Measurements from ENCODE around the gene SPTLC2. TPM values are rescaled to one million over a fixed set of nuclear protein-coding genes. Genes with fewer than 3 reads are reported as not detected.
A peak's percentile ranks its signal among the peaks of the same experiment; 100 is the strongest.

The SPTLC2 gene
- total and polyA plus RNA-seq, 8 donors: 32.9 to 44.0 (median 38.3) TPM

DNA sequence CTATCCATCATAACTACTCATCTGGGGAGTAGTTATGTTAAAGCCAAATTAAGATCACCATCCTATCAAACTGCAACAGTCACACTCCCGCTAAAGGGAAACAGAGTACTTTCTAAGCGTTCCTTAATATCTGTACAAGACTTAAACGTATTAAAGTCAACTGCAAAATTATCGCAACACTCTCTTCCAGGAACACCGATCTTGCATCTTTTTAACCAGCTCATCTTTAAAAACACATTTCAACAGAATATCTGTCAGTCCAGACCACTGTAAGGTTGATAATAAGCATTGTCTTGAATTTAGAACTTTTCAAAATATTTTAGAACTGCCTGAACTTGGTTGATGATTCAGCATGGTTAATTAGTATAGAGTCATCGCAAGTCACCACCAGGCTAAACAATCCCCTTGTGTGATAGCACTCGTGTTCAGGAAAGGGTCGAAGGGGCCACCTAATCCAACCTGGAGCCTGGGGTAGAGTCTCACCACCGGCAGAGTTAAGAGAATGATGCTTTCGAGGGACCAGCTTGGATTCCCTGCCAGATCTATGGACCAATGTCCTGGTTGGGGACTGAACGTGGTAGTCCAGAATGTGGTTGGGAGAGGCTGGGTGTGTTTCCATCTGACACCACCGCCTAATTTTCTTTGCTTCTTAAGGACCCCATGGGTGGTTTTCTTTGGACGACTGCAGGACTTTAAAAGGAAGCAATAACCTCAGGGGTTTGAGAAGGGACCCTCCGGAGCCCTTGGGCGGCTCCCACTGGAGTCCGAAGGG is 890 bp downstream of the SPTLC2 start:
- TF ChIP-seq, protein P1, sequence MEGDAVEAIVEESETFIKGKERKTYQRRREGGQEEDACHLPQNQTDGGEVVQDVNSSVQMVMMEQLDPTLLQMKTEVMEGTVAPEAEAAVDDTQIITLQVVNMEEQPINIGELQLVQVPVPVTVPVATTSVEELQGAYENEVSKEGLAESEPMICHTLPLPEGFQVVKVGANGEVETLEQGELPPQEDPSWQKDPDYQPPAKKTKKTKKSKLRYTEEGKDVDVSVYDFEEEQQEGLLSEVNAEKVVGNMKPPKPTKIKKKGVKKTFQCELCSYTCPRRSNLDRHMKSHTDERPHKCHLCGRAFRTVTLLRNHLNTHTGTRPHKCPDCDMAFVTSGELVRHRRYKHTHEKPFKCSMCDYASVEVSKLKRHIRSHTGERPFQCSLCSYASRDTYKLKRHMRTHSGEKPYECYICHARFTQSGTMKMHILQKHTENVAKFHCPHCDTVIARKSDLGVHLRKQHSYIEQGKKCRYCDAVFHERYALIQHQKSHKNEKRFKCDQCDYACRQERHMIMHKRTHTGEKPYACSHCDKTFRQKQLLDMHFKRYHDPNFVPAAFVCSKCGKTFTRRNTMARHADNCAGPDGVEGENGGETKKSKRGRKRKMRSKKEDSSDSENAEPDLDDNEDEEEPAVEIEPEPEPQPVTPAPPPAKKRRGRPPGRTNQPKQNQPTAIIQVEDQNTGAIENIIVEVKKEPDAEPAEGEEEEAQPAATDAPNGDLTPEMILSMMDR (IDR thresholded peaks at IDR 0.05): no peak
- intact Hi-C loops (cut with DNase I): no loop called here
- ATAC-seq (no peak), DNase-seq (no peak)
- Histone ChIP-seq H3K4me3 (peak overlapping the region; percentile 87 to 89), H3K27me3 (no peaks in the 10 kb centered on the region), H3K4me1 (peaks cover 8 to 57% of the 10 kb centered on the region in 2 donors), H3K9me3 (no peaks in the 10 kb centered on the region), H3K27ac (peak overlapping the region; percentile 86 to 94), H3K36me3 (no peaks in the 10 kb centered on the region)

DNA sequence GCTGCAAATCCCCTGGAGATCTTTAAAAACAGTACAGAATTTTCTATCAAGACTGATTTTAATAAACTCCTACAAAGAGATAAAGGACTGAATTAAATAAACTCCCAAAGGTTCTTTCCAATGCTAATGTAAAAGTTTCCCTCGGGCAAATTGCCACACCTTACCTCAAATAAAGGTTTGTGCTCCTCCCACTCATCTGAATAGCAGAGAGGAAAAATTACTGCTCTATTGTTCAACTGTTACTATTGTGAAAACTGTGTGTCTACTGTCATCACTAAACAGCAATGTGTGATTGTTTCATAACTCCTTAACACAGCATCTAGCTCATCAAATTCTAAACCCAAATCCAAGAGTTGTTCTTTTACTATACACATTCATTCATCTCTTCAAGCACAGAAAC is 3.2 kb downstream of the SPTLC2 start:
- Histone ChIP-seq H3K4me3 (no peak overlapping the region), H3K27me3 (no peaks in the 10 kb centered on the region), H3K4me1 (peaks cover 8 to 68% of the 10 kb centered on the region in 2 donors), H3K27ac (no peak overlapping the region), H3K9me3 (no peaks in the 10 kb centered on the region), H3K36me3 (no peaks in the 10 kb centered on the region)
- no peak for DNase-seq
- ATAC-seq: no peak
- intact Hi-C loops (cut with DNase I): no loop called here
- TF ChIP-seq, protein P1 (IDR thresholded peaks at IDR 0.05): no peak

DNA sequence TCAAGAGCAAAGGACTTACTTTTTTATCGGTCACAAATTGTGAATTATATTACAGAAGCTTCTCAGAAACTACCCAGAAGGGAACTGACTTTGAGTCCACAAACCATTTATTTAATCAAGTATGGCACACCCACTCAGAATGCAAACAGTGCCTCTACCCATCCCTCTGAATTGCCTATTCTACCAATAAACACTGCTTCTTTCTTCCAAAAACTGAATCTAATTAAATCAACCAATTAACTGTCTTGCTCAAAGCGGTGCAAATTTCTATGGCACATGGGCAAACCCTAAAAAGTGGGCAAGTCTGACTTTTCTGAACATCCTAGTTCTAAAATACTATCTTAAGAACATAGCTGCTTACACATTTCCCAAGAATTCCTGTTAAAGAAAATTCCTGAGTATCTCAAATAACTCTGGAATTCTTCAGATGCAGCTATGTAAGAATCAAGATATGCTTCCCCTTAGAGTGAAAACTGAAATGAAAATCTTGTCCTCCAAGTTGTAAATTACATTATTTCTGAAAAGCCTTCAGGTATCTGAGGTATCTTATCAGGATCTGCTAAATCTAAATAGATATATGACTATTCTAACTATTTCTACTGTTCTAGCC is 4.3 kb downstream of the SPTLC2 start:
- Histone ChIP-seq H3K27me3 (no peaks in the 10 kb centered on the region), H3K9me3 (no peaks in the 10 kb centered on the region), H3K36me3 (no peaks in the 10 kb centered on the region), H3K27ac (no peak overlapping the region), H3K4me1 (peaks cover 8 to 71% of the 10 kb centered on the region in 2 donors), H3K4me3 (no peak overlapping the region)
- TF ChIP-seq, protein P1 (IDR thresholded peaks at IDR 0.05): no peak
- no peak for ATAC-seq
- intact Hi-C loops (cut with DNase I): no loop called here
- DNase-seq: no peak

DNA sequence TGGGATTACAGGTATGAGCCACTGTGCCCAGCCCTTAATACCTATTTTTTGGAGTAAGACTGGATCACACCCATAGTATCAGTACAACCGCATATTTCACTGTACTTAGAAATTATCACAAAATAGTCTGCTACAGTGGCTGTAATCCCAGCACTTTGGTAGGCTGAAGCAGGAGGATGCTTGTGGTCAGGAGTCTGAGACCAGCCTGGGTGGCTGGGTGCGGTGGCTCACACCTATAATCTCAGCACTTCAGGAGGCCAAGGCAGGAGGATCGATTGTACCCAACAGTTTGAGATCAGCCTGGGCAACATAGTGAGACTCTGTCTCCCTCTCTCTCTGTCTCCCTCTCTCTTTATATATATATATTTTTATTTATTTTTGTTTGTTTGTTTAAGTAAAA is 5.9 kb downstream of the SPTLC2 start:
- Histone ChIP-seq H3K36me3 (no peaks in the 10 kb centered on the region), H3K27ac (no peak overlapping the region), H3K4me3 (no peak overlapping the region), H3K9me3 (no peaks in the 10 kb centered on the region), H3K4me1 (peaks cover 8 to 81% of the 10 kb centered on the region in 2 donors), H3K27me3 (no peaks in the 10 kb centered on the region)
- intact Hi-C loops (cut with DNase I): no loop called here
- DNase-seq (no peak), ATAC-seq (no peak)
- TF ChIP-seq, protein P1 (IDR thresholded peaks at IDR 0.05): no peak

DNA sequence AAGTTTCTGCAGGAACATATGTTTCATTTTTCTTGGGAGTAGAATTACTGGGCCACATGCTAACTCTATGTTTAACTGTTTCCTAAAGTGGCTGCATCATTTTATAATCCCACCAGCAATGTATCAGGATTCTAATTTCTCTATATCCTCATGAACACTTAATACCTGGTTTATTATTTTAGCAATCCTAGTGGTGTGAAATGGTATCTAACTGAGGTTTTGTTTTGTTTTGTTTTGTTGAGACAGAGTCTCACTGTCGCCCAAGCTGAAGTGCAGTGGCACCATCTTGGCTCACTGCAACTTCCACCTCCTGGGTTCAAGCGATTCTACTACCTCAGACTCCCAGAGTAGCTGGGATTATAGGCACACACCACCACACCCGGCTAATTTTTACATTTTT is 6.5 kb downstream of the SPTLC2 start:
- H3K4me1 ChIP-seq: peaks cover 5 to 81% of the 10 kb centered on the region in 2 donors
- H3K9me3 ChIP-seq: no peaks in the 10 kb centered on the region
- TF ChIP-seq, protein P1 (IDR thresholded peaks at IDR 0.05): no peak
- no peak for DNase-seq
- no peak for ATAC-seq
- no peaks in the 10 kb centered on the region for H3K27me3 ChIP-seq
- H3K27ac ChIP-seq: no peak overlapping the region
- H3K36me3 ChIP-seq: no peaks in the 10 kb centered on the region
- no peak overlapping the region for H3K4me3 ChIP-seq
- intact Hi-C loops (cut with DNase I): no loop called here
